Measurements from ENCODE around the gene COL9A1. TPM values are rescaled to one million over a fixed set of nuclear protein-coding genes. Genes with fewer than 3 reads are reported as not detected.

The COL9A1 gene
- total RNA-seq, 1 experiment from 2014 or later: not detected

- BruUV-seq (replicated peaks): no TSS peak
- H3K4me3 ChIP-seq (ENCODE audit: low read depth in 2 of 2, low read length in 2 of 2): no peak overlapping the region
- ATAC-seq: no peak
- H3K36me3 ChIP-seq (ENCODE audit: control insufficient read depth, insufficient read depth, low read length): no peaks in the 10 kb centered on the region
- DNase-seq (ENCODE audit: low read depth, low spot score): no peak
- no peak for TF ChIP-seq TCF7L2 (IDR thresholded peaks at IDR 0.05; ENCODE audit: low read depth, low read length)
- no peak for TF ChIP-seq POLR2AphosphoS5 (IDR thresholded peaks at IDR 0.05; ENCODE audit: low read depth, low read length)
- TF ChIP-seq, protein P1, sequence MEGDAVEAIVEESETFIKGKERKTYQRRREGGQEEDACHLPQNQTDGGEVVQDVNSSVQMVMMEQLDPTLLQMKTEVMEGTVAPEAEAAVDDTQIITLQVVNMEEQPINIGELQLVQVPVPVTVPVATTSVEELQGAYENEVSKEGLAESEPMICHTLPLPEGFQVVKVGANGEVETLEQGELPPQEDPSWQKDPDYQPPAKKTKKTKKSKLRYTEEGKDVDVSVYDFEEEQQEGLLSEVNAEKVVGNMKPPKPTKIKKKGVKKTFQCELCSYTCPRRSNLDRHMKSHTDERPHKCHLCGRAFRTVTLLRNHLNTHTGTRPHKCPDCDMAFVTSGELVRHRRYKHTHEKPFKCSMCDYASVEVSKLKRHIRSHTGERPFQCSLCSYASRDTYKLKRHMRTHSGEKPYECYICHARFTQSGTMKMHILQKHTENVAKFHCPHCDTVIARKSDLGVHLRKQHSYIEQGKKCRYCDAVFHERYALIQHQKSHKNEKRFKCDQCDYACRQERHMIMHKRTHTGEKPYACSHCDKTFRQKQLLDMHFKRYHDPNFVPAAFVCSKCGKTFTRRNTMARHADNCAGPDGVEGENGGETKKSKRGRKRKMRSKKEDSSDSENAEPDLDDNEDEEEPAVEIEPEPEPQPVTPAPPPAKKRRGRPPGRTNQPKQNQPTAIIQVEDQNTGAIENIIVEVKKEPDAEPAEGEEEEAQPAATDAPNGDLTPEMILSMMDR (IDR thresholded peaks at IDR 0.05): no peak
- TF ChIP-seq REST (IDR thresholded peaks at IDR 0.05; ENCODE audit: insufficient read depth in 1 of 2, low read depth in 2 of 2, low read length in 1 of 2): no peak
- no peak for TF ChIP-seq SIN3A (IDR thresholded peaks at IDR 0.05; ENCODE audit: borderline replicate concordance, insufficient read depth, low read depth, low read length)
- H3K9me3 ChIP-seq (ENCODE audit: control insufficient read depth, insufficient read depth, low read depth, low read length): no peaks in the 10 kb centered on the region
- H3K4me1 ChIP-seq (ENCODE audit: control insufficient read depth, insufficient read depth, low read length): no peaks in the 10 kb centered on the region
- CTCF ChIA-PET: no interaction called here
- intact Hi-C loops (cut with micrococcal nuclease; ENCODE audit: unreplicated experiment) (no loop called here), in situ Hi-C loops (cut with HindIII; ENCODE audit: low pct_unique_long_range_greater_than_20kb, low sequenced_read_pairs) (no loop called here)
- POLR2A ChIA-PET: no interaction called here
- peaks cover 2% of the 10 kb centered on the region; the same call in 1 of the 2 replicates for H3K27me3 ChIP-seq (ENCODE audit: control insufficient read depth, insufficient read depth, low read length)
- no peak overlapping the region for H3K27ac ChIP-seq (ENCODE audit: low read length)
These were observed 45.1 kb downstream of the COL9A1 start for GRCh38 chr6:70257768-70258273.

DNA sequence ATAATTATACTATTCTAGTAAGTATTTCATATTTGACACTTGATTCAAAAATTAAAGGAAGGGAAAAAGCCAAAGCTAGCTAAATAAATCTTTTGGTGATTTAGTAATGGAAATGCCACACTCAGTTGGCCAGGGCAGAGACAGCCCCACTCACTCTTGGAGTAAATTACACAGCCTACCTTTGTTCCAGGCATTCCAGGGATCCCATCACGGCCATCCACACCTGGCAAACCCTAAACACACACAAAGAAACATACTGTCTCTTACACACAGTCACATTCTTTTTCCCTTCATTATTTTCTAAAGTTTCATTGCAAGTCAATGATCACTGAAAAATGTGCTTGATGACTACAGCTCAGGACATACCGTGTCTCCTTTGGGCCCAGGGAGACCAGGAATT is 48.1 kb downstream of the COL9A1 start:
- TF ChIP-seq POLR2AphosphoS5 (IDR thresholded peaks at IDR 0.05; ENCODE audit: low read depth, low read length) (no peak), SIN3A (IDR thresholded peaks at IDR 0.05; ENCODE audit: borderline replicate concordance, insufficient read depth, low read depth, low read length) (no peak), TCF7L2 (IDR thresholded peaks at IDR 0.05; ENCODE audit: low read depth, low read length) (no peak), REST (IDR thresholded peaks at IDR 0.05; ENCODE audit: insufficient read depth in 1 of 2, low read depth in 2 of 2, low read length in 1 of 2) (no peak)
- TF ChIP-seq, protein P1 (IDR thresholded peaks at IDR 0.05): no peak
- no peak for ATAC-seq
- no peak overlapping the region for H3K4me3 ChIP-seq (ENCODE audit: low read depth in 2 of 2, low read length in 2 of 2)
- POLR2A ChIA-PET: no interaction called here
- no peaks in the 10 kb centered on the region for H3K9me3 ChIP-seq (ENCODE audit: control insufficient read depth, insufficient read depth, low read depth, low read length)
- no peaks in the 10 kb centered on the region for H3K36me3 ChIP-seq (ENCODE audit: control insufficient read depth, insufficient read depth, low read length)
- intact Hi-C loops (cut with micrococcal nuclease; ENCODE audit: unreplicated experiment) (no loop called here), in situ Hi-C loops (cut with HindIII; ENCODE audit: low pct_unique_long_range_greater_than_20kb, low sequenced_read_pairs) (no loop called here)
- H3K27ac ChIP-seq (ENCODE audit: low read length): no peak overlapping the region
- DNase-seq (ENCODE audit: low read depth, low spot score): no peak
- no peaks in the 10 kb centered on the region for H3K4me1 ChIP-seq (ENCODE audit: control insufficient read depth, insufficient read depth, low read length)
- BruUV-seq (replicated peaks): no TSS peak
- H3K27me3 ChIP-seq (ENCODE audit: control insufficient read depth, insufficient read depth, low read length): peaks cover 3% of the 10 kb centered on the region; the same call in 1 of the 2 replicates
- CTCF ChIA-PET: no interaction called here
